ENCODE results near the gene TUBB2B. TPM values are rescaled to one million over a fixed set of nuclear protein-coding genes. Genes with fewer than 3 reads are reported as not detected.

Gene TUBB2B
- total RNA-seq, 2 donors from 2014 or later = 253 to 304 TPM

DNA sequence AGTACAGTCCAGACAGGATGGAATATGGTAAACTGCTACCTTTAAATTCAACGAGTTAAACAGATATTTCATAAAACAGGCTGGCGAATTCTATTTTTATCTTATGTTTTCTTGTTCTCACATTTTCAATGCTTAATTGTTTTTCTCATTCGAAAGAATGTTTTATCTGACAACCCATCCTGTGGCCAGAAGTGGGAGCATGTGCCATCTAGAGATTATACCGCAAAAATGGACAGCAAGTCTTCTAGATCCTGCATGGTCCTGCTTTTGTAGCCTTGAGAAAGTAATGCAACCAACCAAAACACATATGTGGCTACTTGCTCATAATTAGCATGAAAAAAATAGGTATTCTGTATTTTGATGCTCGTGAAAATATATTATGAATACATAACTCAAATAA lies 30.7 kb downstream of the TUBB2B start:
- Mint-ChIP-seq H3K36me3 (ENCODE audit: low read depth) (no peaks in the 10 kb centered on the region), H3K27ac (no peak overlapping the region), H3K9me3 (peaks cover 6% of the 10 kb centered on the region), H3K27me3 (ENCODE audit: insufficient read depth) (no peaks in the 10 kb centered on the region), H3K4me3 (no peak overlapping the region), H3K4me1 (peaks cover 8% of the 10 kb centered on the region)
- no peaks in the 10 kb centered on the region for H3K27me3 ChIP-seq (ENCODE audit: control insufficient read depth, insufficient read depth, low read length, poor library complexity, severe bottlenecking)
- no peaks in the 10 kb centered on the region for H3K36me3 ChIP-seq (ENCODE audit: control insufficient read depth, insufficient read depth, low read length)
- H3K27ac ChIP-seq (ENCODE audit: low read depth, low read length) = no peak overlapping the region
- H3K9me3 ChIP-seq (ENCODE audit: control insufficient read depth, low read length) = no peaks in the 10 kb centered on the region
- no peak overlapping the region for H3K9ac ChIP-seq (ENCODE audit: extremely low read depth, low read length, poor library complexity, severe bottlenecking)
- TF ChIP-seq, protein P1, sequence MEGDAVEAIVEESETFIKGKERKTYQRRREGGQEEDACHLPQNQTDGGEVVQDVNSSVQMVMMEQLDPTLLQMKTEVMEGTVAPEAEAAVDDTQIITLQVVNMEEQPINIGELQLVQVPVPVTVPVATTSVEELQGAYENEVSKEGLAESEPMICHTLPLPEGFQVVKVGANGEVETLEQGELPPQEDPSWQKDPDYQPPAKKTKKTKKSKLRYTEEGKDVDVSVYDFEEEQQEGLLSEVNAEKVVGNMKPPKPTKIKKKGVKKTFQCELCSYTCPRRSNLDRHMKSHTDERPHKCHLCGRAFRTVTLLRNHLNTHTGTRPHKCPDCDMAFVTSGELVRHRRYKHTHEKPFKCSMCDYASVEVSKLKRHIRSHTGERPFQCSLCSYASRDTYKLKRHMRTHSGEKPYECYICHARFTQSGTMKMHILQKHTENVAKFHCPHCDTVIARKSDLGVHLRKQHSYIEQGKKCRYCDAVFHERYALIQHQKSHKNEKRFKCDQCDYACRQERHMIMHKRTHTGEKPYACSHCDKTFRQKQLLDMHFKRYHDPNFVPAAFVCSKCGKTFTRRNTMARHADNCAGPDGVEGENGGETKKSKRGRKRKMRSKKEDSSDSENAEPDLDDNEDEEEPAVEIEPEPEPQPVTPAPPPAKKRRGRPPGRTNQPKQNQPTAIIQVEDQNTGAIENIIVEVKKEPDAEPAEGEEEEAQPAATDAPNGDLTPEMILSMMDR (conservative IDR thresholded peaks at IDR 0.05) = no peak
- DNase-seq = no peak
- H3K4me3 ChIP-seq (ENCODE audit: low read length) = no peak overlapping the region
- H3K4me1 ChIP-seq (ENCODE audit: control insufficient read depth, insufficient read depth, low read length) = peaks cover 4% of the 10 kb centered on the region
- WGBS, 2 experiments (ENCODE audit: insufficient coverage in 1 of 2, insufficient read length in 1 of 2) = 91 to 98% methylated on average over 4 to 5 of the region's 5 CpGs

DNA sequence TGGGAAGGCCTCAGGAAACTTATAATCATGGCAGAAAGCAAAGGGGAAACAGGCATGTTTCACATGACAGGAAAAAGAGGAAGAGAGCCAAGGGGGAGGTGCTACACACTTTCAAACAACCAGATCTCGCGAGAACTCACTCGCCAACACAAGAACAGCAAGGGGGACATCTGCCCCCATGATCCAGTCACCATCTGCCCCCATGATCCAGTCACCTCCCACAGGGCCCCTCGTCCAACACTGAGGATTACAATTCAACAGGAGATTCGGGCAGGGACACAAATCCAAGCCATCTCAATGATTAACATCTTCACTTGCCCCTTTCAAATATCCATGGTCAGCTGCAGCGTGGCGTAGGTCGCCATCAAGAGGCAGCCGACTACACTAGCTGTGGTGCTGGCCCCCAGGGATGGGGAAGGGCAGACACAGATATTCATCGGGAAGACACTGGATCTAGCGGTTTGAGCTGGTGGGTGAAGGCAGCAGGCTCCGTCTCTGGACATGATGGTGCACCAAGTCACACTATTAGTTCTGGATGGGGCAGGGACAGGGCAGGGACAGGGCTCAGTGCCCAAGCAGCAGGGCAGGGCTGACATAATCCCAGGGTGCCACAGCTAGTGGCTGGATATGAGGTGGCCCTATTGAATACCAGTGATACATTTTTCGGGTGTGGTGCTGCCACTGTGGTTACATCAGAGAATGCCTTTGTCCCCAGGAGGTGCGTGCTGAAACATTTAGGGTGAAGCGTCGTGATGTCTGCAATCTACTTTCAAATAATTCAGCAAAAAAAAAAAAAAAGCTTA lies 31.6 kb downstream of the TUBB2B start:
- Histone ChIP-seq H3K4me3 (ENCODE audit: low read length) (peak overlapping the region; percentile 65), H3K36me3 (ENCODE audit: control insufficient read depth, insufficient read depth, low read length) (no peaks in the 10 kb centered on the region), H3K9me3 (ENCODE audit: control insufficient read depth, low read length) (peaks cover 3% of the 10 kb centered on the region), H3K27me3 (ENCODE audit: control insufficient read depth, insufficient read depth, low read length, poor library complexity, severe bottlenecking) (no peaks in the 10 kb centered on the region), H3K27ac (ENCODE audit: low read depth, low read length) (peak overlapping the region; percentile 99), H3K9ac (ENCODE audit: extremely low read depth, low read length, poor library complexity, severe bottlenecking) (no peak overlapping the region), H3K4me1 (ENCODE audit: control insufficient read depth, insufficient read depth, low read length) (peaks cover 4% of the 10 kb centered on the region)
- WGBS, 2 experiments (ENCODE audit: insufficient coverage in 1 of 2, insufficient read length in 1 of 2) = 56 to 72% methylated on average over 9 to 16 of the region's 16 CpGs
- Mint-ChIP-seq H3K36me3 (ENCODE audit: low read depth) (peaks cover 2% of the 10 kb centered on the region), H3K4me1 (peaks cover 8% of the 10 kb centered on the region), H3K27ac (no peak overlapping the region), H3K27me3 (ENCODE audit: insufficient read depth) (no peaks in the 10 kb centered on the region), H3K9me3 (peaks cover 9% of the 10 kb centered on the region), H3K4me3 (no peak overlapping the region)
- peak; percentile 88 for DNase-seq
- TF ChIP-seq, protein P1 (conservative IDR thresholded peaks at IDR 0.05) = peak; percentile 62

DNA sequence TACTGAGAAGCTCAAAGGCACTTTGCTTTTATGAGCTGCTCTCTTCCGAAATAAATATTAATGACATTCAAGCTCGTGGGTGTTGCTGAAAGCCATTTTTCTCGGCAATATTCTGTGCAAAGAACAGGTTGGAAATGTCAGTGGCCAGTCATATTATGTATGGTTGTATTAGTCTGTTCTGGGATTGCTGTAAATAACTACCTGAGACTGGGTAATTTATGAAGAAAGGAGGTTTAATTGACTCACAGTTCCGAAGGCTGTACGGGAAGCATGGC lies 32.1 kb downstream of the TUBB2B start:
- no peak overlapping the region for H3K27ac Mint-ChIP-seq
- no peak overlapping the region for H3K9ac ChIP-seq (ENCODE audit: extremely low read depth, low read length, poor library complexity, severe bottlenecking)
- peaks cover 8% of the 10 kb centered on the region for H3K4me1 Mint-ChIP-seq
- peaks cover 2% of the 10 kb centered on the region for H3K36me3 Mint-ChIP-seq (ENCODE audit: low read depth)
- no peaks in the 10 kb centered on the region for H3K36me3 ChIP-seq (ENCODE audit: control insufficient read depth, insufficient read depth, low read length)
- no peak for DNase-seq
- H3K27me3 Mint-ChIP-seq (ENCODE audit: insufficient read depth) = no peaks in the 10 kb centered on the region
- H3K4me3 ChIP-seq (ENCODE audit: low read length) = peak overlapping the region; percentile 65
- H3K9me3 Mint-ChIP-seq = peaks cover 15% of the 10 kb centered on the region
- H3K4me1 ChIP-seq (ENCODE audit: control insufficient read depth, insufficient read depth, low read length) = peaks cover 4% of the 10 kb centered on the region
- TF ChIP-seq, protein P1 (conservative IDR thresholded peaks at IDR 0.05) = no peak
- H3K9me3 ChIP-seq (ENCODE audit: control insufficient read depth, low read length) = peaks cover 8% of the 10 kb centered on the region
- WGBS, 2 experiments (ENCODE audit: insufficient coverage in 1 of 2, insufficient read length in 1 of 2) = 73 to 81% methylated on average over 5 of the region's 5 CpGs
- no peaks in the 10 kb centered on the region for H3K27me3 ChIP-seq (ENCODE audit: control insufficient read depth, insufficient read depth, low read length, poor library complexity, severe bottlenecking)
- H3K27ac ChIP-seq (ENCODE audit: low read depth, low read length) = peak overlapping the region; percentile 99
- no peak overlapping the region for H3K4me3 Mint-ChIP-seq
